Testis (tissue), 5 donors: Measurements from ENCODE around the gene NXPE2. TPM values are rescaled to one million over a fixed set of nuclear protein-coding genes. Genes with fewer than 3 reads are reported as not detected.
"Not testable (repeated sequence)": the region's sequence is repeated elsewhere in the genome, so short reads cannot be mapped to it uniquely, and the experiment has no call there.

Experiments used
- DNase-seq: peaks from one replicate; pipeline ENCODE4 v3.0.0-alpha.2; 2019
- H3K27ac ChIP-seq, 2 donors: fragments of 200-600 bp; sonication (generic); one replicate each; pipeline ENCODE4 v1.5.1; 2019
- H3K27me3 ChIP-seq: fragments of 200-600 bp; sonication (generic); one replicate; pipeline ENCODE4 v1.5.1; 2019
- H3K36me3 ChIP-seq: fragments of 200-600 bp; sonication (generic); one replicate; pipeline ENCODE4 v1.5.1; 2017; ENCODE audit warnings: low read depth; ENCODE audit errors: missing control alignments
- H3K4me1 ChIP-seq: fragments of 200-600 bp; sonication (generic); one replicate; pipeline ENCODE4 v1.5.1; 2019
- H3K4me3 ChIP-seq, 2 donors: fragments of 200-600 bp; sonication (generic); one replicate each; pipeline ENCODE4 v1.5.1; 2017 to 2019
- H3K9me3 ChIP-seq: fragments of 200-600 bp; sonication (generic); one replicate; pipeline ENCODE4 v1.5.1; 2017
- POLR2A ChIP-seq: fragments of 450-650 bp; IDR thresholded peaks from one replicate; pipeline ENCODE4 v1.6.1; 2017; ENCODE audit warnings: antibody characterized with exemption, mild to moderate bottlenecking, moderate library complexity
- WGBS, 2 donors: methylation state at CpG; one replicate each; pipeline ENCODE4 v1.1.5; 2018; 5-methylcytosine and 5-hydroxymethylcytosine counted together
- intact Hi-C: fragments of 100-400 bp; cut with DNase I; formaldehyde crosslinking; loops from one replicate; pipeline ENCODE4 v1.15.1; 2023; ENCODE audit warnings: low total_unique reads
- long read RNA-seq, 2 donors: transcript quantifications; one replicate each; lab custom pipeline, GENCODE V29; 2026
- polyA plus RNA-seq: library from polyadenylated mRNA; stranded (reverse); fragments of 350-450 nt; fragmentation: Illumina TruSeq; extraction: RNeasy Lipid Tissue Mini Kit (QIAGEN cat#74804); gene quantifications from one replicate; pipeline ENCODE4 v1.2.3, GENCODE V29; 2014; ENCODE audit warnings: low read depth, low replicate concordance; ENCODE audit not compliant: insufficient read depth
- total RNA-seq, 2 donors: library from RNA; depleted of rRNA; stranded (reverse); fragments of >200 nt; gene quantifications; one replicate each; pipeline ENCODE4 v1.2.3, GENCODE V29; 2016
- TF ChIP-seq, protein P1 (sequence below), 3 experiments: fragments of 450-650 bp in 2 of 3; fragments of 200-600 bp in 1 of 3; sonication (generic) in 1 of 3; IDR thresholded peaks; one replicate each; pipeline ENCODE4 v1.5.1; 2016 to 2019; ENCODE audit warnings: antibody characterized with exemption in 3 of 3, mild to moderate bottlenecking in 2 of 3, moderate library complexity in 1 of 3

Gene NXPE2
- total RNA-seq (1 to 10 TPM in 1 of 2 donors, under 1 TPM in 1; 0.81 to 2.0 TPM), polyA plus RNA-seq (not detected)
- long read RNA-seq, donor 1 = 0 reads
- long read RNA-seq, donor 2 = 0 reads

- Histone ChIP-seq H3K4me3 (no peak within 1 kb of the TSS), H3K27me3 (no peaks in the 10 kb centered on the region), H3K4me1 (peaks cover 2% of the 10 kb centered on the region), H3K27ac (no peak within 1 kb of the TSS), H3K9me3 (no peaks in the 10 kb centered on the region), H3K36me3 (no peaks in the 10 kb centered on the region)
- intact Hi-C loops = no loop called here
- TF ChIP-seq POLR2A = no peak
- TF ChIP-seq, protein P1, sequence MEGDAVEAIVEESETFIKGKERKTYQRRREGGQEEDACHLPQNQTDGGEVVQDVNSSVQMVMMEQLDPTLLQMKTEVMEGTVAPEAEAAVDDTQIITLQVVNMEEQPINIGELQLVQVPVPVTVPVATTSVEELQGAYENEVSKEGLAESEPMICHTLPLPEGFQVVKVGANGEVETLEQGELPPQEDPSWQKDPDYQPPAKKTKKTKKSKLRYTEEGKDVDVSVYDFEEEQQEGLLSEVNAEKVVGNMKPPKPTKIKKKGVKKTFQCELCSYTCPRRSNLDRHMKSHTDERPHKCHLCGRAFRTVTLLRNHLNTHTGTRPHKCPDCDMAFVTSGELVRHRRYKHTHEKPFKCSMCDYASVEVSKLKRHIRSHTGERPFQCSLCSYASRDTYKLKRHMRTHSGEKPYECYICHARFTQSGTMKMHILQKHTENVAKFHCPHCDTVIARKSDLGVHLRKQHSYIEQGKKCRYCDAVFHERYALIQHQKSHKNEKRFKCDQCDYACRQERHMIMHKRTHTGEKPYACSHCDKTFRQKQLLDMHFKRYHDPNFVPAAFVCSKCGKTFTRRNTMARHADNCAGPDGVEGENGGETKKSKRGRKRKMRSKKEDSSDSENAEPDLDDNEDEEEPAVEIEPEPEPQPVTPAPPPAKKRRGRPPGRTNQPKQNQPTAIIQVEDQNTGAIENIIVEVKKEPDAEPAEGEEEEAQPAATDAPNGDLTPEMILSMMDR (IDR thresholded peaks at IDR 0.05) = no peak
- WGBS, 2 donors = 62 to 76% methylated on average over 8 of the region's 8 CpGs
- DNase-seq = no peak
These were observed at the start of gene NXPE2 for GRCh38 chr11:114678125-114679036. NXPE2 (plus strand) TSS chr11:114678527; CDS start chr11:114678576, 49 bp downstream.

GRCh38 chr11:114631445-114631965 lies 46.8 kb upstream of the NXPE2 start:
- H3K4me1 ChIP-seq, H3K4me3 ChIP-seq, H3K27me3 ChIP-seq, H3K36me3 ChIP-seq, intact Hi-C loops, H3K27ac ChIP-seq, DNase-seq, H3K9me3 ChIP-seq: not testable (repeated sequence)
- 89% methylated on average over 13 of the region's 13 CpGs for WGBS, 2 donors

- H3K27ac ChIP-seq, DNase-seq, H3K9me3 ChIP-seq, H3K4me3 ChIP-seq, H3K36me3 ChIP-seq, intact Hi-C loops, H3K27me3 ChIP-seq, H3K4me1 ChIP-seq: not testable (repeated sequence)
- WGBS, 2 donors = 98% methylated on average over 6 of the region's 6 CpGs
These were observed 38.9 kb upstream of the NXPE2 start for GRCh38 chr11:114639440-114639839.

GRCh38 chr11:114650661-114651060 lies 27.7 kb upstream of the NXPE2 start:
- no peaks in the 10 kb centered on the region for H3K27me3 ChIP-seq
- no peak overlapping the region for H3K27ac ChIP-seq
- H3K9me3 ChIP-seq = no peaks in the 10 kb centered on the region
- no peak overlapping the region for H3K4me3 ChIP-seq
- no peaks in the 10 kb centered on the region for H3K36me3 ChIP-seq
- no peak for TF ChIP-seq POLR2A
- TF ChIP-seq, protein P1 (IDR thresholded peaks at IDR 0.05) = no peak
- WGBS, 2 donors = 76 to 79% methylated on average over 3 of the region's 3 CpGs
- DNase-seq = no peak
- no peaks in the 10 kb centered on the region for H3K4me1 ChIP-seq
- intact Hi-C loops = no loop called here

- TF ChIP-seq, protein P1 (IDR thresholded peaks at IDR 0.05) = no peak
- TF ChIP-seq POLR2A = no peak
- Histone ChIP-seq H3K27ac (no peak overlapping the region), H3K36me3 (no peaks in the 10 kb centered on the region), H3K9me3 (no peaks in the 10 kb centered on the region), H3K27me3 (no peaks in the 10 kb centered on the region), H3K4me3 (no peak overlapping the region), H3K4me1 (no peaks in the 10 kb centered on the region)
- intact Hi-C loops = no loop called here
- no peak for DNase-seq
- 64 to 84% methylated on average over 19 of the region's 19 CpGs for WGBS, 2 donors
These were observed 27.1 kb upstream of the NXPE2 start for GRCh38 chr11:114651145-114651718.
